ENCODE measurements around the gene LMAN1L.

The LMAN1L gene

DNA sequence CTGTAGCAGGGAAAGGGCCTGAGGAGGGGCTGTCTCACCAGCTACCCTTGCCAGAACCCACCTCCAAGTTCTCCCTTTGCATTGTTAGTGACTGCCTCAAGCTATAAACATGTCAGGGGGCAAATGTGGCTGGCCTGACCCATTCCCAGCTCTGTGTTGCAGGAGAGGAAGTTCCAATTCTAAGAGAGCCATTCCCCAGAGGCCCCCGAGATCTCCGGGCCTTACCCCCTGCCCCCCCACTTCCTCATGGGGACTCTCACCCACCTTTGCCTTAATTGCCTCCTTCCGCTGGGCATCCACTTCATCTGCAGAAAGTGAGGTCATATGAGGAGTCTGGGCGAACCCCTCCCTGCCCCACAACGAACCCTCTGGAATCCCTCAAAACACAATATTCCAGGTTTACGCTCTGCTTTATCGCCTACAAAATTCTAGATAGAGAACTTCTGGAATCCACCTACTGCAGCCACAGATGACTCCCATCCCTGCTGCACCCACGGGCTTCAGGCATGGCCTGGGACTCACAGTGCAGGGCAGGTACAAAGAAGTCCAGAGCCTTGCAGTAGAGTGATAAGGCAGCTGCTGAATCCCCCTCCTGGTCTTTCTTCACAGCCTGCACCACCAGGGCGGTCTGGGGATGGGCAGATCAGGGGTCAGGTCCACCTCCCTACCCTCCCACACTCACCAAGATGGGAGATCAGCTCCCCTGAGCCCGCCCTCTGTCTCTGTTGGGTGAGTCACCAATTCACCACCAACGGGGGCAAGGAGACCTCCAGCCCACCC lies 26.3 kb downstream of the LMAN1L start:
- TF ChIP-seq GATA2 (IDR thresholded peaks at IDR 0.05; ENCODE audit: low read depth, low read length): no peak
- TF ChIP-seq GATA3 (IDR thresholded peaks at IDR 0.05; ENCODE audit: low read depth, low read length): no peak

DNA sequence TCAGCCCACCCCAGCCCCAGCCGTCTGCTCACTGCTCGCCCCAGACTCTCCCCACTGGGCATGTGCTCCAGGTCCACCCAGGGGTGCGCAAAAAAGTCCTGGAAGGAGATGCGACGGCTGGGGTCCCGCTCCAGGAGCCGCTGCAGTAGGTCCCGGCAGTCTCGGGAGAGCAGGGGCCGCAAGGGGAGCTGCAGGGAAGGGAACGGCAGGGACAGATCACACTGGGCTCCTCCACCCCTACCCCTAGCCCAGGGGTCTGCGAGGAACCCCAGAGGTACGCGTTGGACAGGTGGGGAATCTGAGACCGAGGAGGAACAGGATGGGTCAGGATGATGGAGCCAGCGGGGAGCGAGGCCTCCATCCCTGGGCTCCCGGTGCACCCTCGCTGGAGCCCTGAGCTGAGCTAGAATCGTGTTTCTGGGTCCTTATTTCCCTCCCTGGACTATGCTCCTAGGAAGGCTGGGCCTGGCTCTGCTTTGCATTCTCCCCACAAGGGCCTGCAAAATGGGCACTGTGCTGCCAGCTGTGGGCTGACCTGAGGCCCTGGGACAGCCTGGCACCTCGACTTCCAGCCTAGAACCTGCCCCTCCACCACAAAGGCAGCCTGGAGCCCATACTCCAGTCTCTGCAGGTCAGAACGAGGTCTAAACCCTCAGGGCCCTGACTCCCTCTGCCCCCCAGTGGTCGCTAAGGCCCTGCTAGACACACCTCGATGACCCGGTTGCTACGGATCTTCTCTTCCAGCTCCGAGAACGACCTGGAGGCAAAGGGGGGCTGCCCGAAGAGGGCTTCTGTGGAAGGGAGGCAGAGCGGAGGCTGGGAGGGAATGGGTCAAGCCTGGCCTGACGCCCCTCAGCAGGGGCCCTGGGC lies 27.1 kb downstream of the LMAN1L start:
- no peak for TF ChIP-seq GATA2 (IDR thresholded peaks at IDR 0.05; ENCODE audit: low read depth, low read length)
- no peak for TF ChIP-seq GATA3 (IDR thresholded peaks at IDR 0.05; ENCODE audit: low read depth, low read length)

DNA sequence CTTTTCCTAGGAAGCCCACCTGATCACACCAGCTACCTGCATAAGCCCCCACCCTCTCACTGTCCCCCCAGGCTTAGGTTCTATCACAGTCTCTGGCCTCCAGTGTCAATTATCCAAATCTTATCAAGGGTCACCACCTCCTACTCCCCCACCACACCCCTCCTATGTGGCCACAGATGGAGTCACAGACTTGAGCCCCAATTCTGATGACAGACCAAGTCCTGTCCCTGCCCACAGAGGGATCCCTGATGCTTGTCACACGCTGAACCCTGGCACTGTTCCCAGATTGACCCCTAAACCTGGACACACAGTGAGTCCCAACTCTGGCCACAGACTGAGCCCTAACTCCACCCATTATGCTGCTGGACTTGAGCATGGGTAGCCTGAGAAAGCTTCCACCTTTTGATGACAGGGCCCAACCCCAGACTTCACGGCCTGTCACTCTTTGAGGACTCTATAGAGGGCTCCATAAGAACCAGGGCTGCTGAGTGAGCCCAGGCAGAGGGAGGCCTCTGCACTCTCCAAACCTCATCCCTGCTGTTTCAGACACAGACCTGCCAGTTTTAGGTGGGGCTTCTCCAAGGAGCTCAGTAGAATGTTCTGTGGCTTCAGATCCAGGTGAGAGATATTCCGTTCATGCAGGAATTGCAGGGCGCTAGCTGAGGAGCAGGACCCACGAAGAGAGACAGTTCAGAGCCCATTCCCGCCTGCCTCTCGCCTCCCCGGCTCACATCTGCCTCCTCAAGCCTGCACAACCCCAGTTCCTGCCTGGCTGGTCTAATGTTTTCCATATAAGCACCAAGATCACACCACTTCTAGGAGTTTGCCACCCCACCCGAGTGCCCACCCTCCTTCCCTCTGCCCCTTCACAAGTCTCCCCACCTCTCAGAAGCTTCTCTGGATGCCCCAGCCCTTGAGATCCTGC lies 28.5 kb downstream of the LMAN1L start:
- TF ChIP-seq GATA2 (IDR thresholded peaks at IDR 0.05; ENCODE audit: low read depth, low read length) (no peak), GATA3 (IDR thresholded peaks at IDR 0.05; ENCODE audit: low read depth, low read length) (no peak)

DNA sequence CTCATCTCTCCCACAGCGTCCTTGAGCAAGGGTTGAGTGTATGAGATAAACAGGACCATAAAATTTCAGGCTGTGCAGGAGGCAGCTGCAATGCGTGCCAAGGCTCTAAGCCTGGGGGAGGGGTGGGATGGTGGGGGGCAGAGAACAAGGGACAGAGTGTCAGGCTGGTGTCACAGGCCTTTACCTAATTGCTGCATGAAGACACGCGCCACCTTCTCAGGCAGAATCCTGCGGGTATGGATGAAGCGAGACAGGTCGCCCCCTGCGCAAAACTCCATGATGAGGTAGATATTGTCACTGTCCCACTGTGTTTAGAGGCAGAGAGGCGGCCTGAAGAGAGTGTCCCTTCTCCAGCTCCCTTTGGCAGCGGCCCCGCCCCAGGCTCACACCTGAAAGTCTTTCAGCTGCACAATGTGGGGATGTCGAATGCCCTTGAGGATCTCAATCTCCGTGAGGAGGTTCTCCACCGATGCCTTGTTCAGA lies 29.3 kb downstream of the LMAN1L start:
- TF ChIP-seq GATA2 (IDR thresholded peaks at IDR 0.05; ENCODE audit: low read depth, low read length) (no peak), GATA3 (IDR thresholded peaks at IDR 0.05; ENCODE audit: low read depth, low read length) (no peak)

DNA sequence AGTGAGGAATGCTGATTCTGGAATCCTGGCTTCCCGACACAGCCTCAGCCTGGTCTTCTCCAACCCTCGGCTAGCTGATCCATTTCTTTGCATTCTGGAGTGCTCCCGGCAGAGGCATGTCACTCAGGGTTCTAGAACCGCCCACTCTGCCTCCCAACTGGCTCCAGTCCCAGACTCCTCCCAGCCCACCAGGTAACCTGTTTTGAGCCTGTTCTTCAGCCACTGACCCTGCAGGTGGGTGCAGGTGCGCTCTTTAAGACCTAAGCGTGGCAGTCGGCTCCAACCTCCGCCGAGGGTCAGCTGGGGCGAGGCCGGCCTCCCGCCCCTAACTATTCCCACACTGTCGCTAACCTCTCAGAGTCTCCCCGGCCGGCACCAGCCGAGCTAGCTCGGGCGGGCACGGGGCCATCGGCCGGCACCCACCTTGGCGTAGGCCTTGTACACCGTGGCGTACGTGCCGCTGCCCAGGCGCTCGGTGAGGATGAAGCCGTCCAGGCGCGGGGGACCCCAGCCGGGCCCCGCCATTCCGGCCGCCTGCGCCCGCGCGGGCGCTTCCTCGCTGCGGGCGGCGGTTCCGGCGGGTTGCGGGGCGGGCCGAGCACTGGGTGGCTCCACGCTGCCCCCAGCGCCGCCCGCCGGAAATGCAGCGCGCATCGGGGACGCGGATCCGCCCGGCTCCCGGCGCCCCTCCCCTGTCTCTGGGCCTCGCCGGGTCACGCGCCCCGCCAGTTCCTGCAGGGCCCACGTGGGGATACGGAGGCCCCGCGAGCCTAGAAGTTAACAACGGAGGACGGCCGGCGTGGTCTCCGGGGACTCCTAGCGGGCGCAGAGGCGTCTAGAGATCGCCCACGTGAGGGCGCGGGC lies 30.2 kb downstream of the LMAN1L start, which contains the start of gene ULK3:
ULK3 (minus strand) TSS at position 576 of the 864 bp plus-strand sequence; CDS start at position 525, 51 bp downstream.
- no peak for TF ChIP-seq GATA2 (IDR thresholded peaks at IDR 0.05; ENCODE audit: low read depth, low read length)
- no peak for TF ChIP-seq GATA3 (IDR thresholded peaks at IDR 0.05; ENCODE audit: low read depth, low read length)

DNA sequence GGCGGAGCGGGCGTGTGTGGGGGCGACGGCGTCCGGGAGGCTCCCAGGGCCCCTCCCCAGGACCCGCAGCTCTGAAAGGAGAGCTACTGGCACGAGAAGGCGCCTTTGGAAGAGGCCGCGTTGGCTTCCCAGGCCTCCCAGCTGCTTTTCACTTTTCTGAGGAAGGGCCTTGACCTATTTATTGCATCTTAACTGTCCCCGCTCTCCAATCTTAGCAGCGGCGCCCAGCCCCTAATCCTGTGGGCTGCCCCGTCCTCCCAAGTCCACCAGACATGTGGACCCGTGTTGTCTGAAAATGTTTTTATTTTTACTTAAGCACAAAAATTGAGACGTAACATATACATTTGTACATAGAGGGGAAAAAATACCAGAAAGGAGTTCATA lies 30.8 kb downstream of the LMAN1L start:
- TF ChIP-seq GATA3 (IDR thresholded peaks at IDR 0.05; ENCODE audit: low read depth, low read length) (no peak), GATA2 (IDR thresholded peaks at IDR 0.05; ENCODE audit: low read depth, low read length) (no peak)

DNA sequence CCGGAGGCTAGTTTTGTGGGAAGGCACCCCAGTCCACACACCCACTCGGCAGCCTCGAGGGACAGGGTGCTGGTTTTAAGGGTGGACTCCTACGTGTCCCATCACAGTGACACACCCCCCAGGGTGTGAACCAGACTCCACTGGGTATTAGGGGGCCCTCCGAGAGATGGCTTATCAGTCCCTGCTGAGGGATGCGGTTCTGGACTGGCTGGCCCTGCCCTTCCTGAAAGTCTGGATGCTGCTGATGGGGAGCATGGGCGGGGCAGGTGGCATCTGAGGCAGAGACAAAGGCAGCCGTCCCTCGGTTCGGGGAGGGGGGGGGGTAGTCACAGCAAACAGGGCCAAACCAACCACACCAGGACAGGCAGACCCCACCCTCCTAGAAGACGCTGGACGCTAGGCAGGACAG lies 31.3 kb downstream of the LMAN1L start:
- no peak for TF ChIP-seq GATA3 (IDR thresholded peaks at IDR 0.05; ENCODE audit: low read depth, low read length)
- no peak for TF ChIP-seq GATA2 (IDR thresholded peaks at IDR 0.05; ENCODE audit: low read depth, low read length)

DNA sequence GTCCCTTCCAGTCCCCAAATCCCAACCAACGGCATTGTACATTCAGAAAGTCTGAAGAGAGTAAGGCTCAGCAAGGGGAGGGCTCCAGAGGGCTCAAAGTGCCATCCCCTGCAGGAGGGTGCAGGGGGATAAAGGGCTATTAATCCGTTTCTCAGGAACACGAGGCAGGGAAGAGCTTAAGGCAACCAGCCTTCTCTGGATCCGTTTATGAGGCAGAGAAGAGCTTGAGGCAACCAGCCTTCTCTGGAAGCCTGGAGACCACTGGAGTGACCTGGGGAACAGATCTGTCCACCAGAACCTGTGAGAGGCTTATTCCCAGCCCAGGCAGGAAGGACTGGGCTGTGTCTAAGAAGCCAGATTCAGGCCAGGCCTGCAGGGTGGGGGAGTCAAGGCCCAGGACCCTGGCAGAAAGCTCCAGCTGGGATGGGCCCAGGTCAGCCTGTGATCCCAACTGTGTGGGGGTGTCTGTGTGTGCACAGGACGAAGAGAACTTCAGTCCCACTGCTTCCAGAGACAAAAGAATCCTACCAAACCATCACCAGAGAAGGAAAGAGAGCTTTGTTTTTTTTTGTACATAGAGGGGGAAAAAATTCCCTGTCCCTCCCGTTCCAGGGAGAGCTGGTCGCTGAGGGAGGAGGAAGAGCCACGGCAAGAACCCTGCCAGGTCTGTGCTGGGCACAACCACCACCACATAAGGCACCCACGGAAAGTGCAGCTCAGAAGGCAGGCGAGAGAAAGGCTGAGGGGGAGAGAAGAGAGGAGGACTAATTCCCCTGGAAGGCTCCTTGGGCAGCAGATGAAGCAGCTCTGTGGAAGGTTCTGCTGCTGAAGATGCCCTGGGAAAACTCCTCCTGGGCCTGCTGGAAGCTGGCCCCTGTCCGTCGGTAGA lies 31.9 kb downstream of the LMAN1L start:
- TF ChIP-seq GATA3 (IDR thresholded peaks at IDR 0.05; ENCODE audit: low read depth, low read length) (no peak), GATA2 (IDR thresholded peaks at IDR 0.05; ENCODE audit: low read depth, low read length) (no peak)

DNA sequence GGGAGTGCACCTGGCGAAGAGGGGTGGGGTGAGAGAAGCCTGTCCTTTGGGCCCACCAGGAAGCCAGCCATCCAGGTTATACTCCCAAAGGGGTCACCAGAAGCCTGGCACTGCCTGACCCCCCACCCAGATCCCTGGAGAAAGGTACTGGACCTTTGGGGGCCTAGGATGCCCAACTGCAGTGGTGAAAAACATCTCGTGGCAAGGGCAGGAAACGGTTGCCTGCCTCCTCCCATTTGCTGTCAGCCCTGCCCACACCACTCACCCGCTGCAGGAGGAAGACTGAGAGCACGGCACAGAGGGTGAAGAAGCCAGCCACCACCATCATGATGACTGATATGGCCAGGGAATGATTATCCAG lies 32.6 kb downstream of the LMAN1L start:
- TF ChIP-seq GATA3 (IDR thresholded peaks at IDR 0.05; ENCODE audit: low read depth, low read length) (no peak), GATA2 (IDR thresholded peaks at IDR 0.05; ENCODE audit: low read depth, low read length) (no peak)

DNA sequence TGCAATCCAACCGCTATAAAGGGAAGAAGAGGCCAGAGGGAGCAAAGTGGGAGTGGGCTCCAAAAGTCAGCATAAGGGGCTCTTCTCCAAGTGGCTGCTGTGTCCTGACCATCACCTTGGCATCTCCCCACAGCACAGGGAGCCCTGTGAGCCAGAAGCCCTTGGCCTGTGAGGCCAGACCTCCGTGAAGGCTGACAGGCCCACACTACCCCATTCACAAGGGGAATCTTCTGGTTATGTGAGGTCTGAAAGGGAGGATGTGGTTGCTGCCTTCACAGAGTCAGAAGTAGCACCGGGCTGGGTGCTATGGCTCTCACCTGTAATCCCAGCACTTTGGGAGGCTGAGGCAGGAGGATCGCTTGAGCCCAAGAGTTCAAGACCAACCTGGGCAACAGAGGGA lies 32.9 kb downstream of the LMAN1L start:
- TF ChIP-seq GATA2 (IDR thresholded peaks at IDR 0.05; ENCODE audit: low read depth, low read length) (no peak), GATA3 (IDR thresholded peaks at IDR 0.05; ENCODE audit: low read depth, low read length) (no peak)

DNA sequence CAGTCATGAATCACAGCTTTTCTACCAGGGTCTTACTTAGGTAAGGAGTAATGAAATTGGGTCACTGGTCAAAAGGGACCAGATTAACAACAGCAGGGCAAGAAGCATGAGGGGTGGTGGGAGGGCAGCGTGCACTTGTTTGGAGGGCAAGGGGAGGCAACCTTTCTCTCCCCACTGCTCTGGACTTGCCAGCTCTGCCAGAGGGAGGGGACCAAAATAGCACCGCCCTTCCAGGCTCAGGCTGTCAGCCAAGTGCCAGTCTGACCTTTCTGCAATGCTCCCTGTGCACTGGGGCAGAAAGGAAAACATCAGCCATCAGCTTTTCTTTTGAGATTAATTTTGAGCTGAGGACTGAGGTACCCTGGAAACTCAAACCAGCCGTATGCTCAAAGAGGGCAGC lies 34.8 kb downstream of the LMAN1L start:
- TF ChIP-seq GATA3 (IDR thresholded peaks at IDR 0.05; ENCODE audit: low read depth, low read length): no peak
- TF ChIP-seq GATA2 (IDR thresholded peaks at IDR 0.05; ENCODE audit: low read depth, low read length): no peak

DNA sequence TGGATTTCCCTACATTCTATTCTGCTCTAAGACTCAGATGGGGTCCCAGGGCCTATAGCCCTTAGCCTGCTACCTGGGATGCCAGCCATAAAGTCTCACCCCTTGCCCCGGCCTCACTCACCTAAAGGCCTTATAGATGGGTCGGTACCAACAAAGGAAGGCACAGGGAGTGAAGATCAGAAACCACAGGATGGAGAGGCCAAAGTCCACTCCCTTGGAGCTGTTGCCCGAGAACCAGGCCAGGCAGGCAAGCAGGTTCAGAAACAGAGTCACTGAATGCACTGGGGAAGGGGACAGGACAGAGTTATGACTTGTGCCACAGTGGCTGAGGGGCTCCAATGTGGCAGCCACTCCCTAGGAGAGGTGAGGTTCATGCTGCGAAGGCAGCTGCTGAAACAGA lies 37.8 kb downstream of the LMAN1L start:
- TF ChIP-seq GATA2 (IDR thresholded peaks at IDR 0.05; ENCODE audit: low read depth, low read length): no peak
- no peak for TF ChIP-seq GATA3 (IDR thresholded peaks at IDR 0.05; ENCODE audit: low read depth, low read length)

Data from SH-SY5Y (cell line).